Measurements from ENCODE around the gene APOBEC3A.

APOBEC3A gene

DNA sequence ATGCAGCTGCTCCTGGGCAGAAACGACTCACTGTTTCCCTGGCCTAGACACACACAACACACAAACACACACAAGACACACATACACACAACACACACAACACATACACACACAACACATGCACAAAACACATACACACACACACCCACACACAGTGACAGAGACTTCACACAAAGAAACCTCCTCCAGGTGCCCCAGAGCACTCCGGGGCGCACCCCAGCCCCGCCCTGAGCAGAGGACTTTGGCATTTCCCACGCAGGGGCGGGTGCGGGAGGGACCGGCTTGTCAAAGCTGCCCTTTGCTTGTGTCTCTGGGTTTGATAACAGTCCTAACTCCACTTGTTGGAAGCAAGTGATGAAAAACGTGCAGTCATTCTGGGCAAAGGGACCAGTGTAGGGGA is 6.5 kb downstream of the APOBEC3A start:
- Histone ChIP-seq H3K9ac (ENCODE audit: low read length) (no peak overlapping the region), H3K9me3 (ENCODE audit: low read length) (no peaks in the 10 kb centered on the region), H3K9me2 (ENCODE audit: low read depth, low read length) (no peaks in the 10 kb centered on the region), H3F3A (ENCODE audit: insufficient read depth, low read length) (no peaks in the 10 kb centered on the region), H2AFZ (ENCODE audit: low read length) (no peak overlapping the region), H3K4me3 (ENCODE audit: low read depth, low read length, poor library complexity, severe bottlenecking) (no peak overlapping the region), H3K79me2 (ENCODE audit: insufficient read depth, low read length) (no peaks in the 10 kb centered on the region), H3K27me3 (ENCODE audit: insufficient read depth, low read length) (no peaks in the 10 kb centered on the region; the same call in 1 of the 2 replicates), H3K4me1 (ENCODE audit: insufficient read depth, low read length, severe bottlenecking) (no peaks in the 10 kb centered on the region), H3K36me3 (ENCODE audit: insufficient read depth, low read length) (no peaks in the 10 kb centered on the region), H3K4me2 (ENCODE audit: low read length) (no peak overlapping the region), H3K27ac (ENCODE audit: low read depth, low read length, poor library complexity, severe bottlenecking) (no peak overlapping the region), H4K20me1 (ENCODE audit: insufficient read depth, low read length) (no peaks in the 10 kb centered on the region)
- TF ChIP-seq, protein P1, sequence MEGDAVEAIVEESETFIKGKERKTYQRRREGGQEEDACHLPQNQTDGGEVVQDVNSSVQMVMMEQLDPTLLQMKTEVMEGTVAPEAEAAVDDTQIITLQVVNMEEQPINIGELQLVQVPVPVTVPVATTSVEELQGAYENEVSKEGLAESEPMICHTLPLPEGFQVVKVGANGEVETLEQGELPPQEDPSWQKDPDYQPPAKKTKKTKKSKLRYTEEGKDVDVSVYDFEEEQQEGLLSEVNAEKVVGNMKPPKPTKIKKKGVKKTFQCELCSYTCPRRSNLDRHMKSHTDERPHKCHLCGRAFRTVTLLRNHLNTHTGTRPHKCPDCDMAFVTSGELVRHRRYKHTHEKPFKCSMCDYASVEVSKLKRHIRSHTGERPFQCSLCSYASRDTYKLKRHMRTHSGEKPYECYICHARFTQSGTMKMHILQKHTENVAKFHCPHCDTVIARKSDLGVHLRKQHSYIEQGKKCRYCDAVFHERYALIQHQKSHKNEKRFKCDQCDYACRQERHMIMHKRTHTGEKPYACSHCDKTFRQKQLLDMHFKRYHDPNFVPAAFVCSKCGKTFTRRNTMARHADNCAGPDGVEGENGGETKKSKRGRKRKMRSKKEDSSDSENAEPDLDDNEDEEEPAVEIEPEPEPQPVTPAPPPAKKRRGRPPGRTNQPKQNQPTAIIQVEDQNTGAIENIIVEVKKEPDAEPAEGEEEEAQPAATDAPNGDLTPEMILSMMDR (IDR thresholded peaks at IDR 0.05; ENCODE audit: low read length): no peak
- TF ChIP-seq EZH2 (IDR thresholded peaks at IDR 0.05; ENCODE audit: borderline replicate concordance, low read length): no peak

DNA sequence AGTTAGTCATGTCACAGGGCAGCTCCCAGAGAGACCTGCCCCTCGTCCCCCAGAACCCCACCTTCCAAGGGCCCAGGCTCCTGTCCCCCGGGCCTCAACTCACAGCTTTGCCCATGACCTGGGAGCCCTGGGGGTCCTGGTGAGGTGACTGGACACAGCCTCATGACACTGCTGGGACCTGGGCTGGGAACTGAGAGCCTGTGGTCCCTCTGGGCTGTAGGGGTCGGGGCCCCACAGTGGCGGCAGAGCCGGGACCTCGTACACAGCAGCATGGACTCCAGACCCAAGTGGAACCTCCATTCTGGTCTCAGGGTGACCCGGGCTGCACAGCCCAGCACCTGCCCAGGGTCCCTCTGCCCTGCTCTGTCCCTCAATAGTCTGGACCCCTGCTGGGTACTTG is 6.9 kb downstream of the APOBEC3A start:
- H3K9ac ChIP-seq (ENCODE audit: low read length): no peak overlapping the region
- no peaks in the 10 kb centered on the region for H3K9me2 ChIP-seq (ENCODE audit: low read depth, low read length)
- no peaks in the 10 kb centered on the region for H3F3A ChIP-seq (ENCODE audit: insufficient read depth, low read length)
- H3K4me3 ChIP-seq (ENCODE audit: low read depth, low read length, poor library complexity, severe bottlenecking): no peak overlapping the region
- no peaks in the 10 kb centered on the region for H3K4me1 ChIP-seq (ENCODE audit: insufficient read depth, low read length, severe bottlenecking)
- H3K36me3 ChIP-seq (ENCODE audit: insufficient read depth, low read length): no peaks in the 10 kb centered on the region
- H3K4me2 ChIP-seq (ENCODE audit: low read length): no peak overlapping the region
- H3K27ac ChIP-seq (ENCODE audit: low read depth, low read length, poor library complexity, severe bottlenecking): no peak overlapping the region
- no peak overlapping the region for H2AFZ ChIP-seq (ENCODE audit: low read length)
- H3K27me3 ChIP-seq (ENCODE audit: insufficient read depth, low read length): no peaks in the 10 kb centered on the region; the same call in 1 of the 2 replicates
- H3K79me2 ChIP-seq (ENCODE audit: insufficient read depth, low read length): no peaks in the 10 kb centered on the region
- no peak for TF ChIP-seq EZH2 (IDR thresholded peaks at IDR 0.05; ENCODE audit: borderline replicate concordance, low read length)
- TF ChIP-seq, protein P1 (IDR thresholded peaks at IDR 0.05; ENCODE audit: low read length): no peak
- H4K20me1 ChIP-seq (ENCODE audit: insufficient read depth, low read length): no peaks in the 10 kb centered on the region
- H3K9me3 ChIP-seq (ENCODE audit: low read length): no peaks in the 10 kb centered on the region

GRCh38 chr22:38964989-38965388 is 7.6 kb downstream of the APOBEC3A start:
- Histone ChIP-seq H3K4me3 (ENCODE audit: low read depth, low read length, poor library complexity, severe bottlenecking) (no peak overlapping the region), H2AFZ (ENCODE audit: low read length) (no peak overlapping the region), H3F3A (ENCODE audit: insufficient read depth, low read length) (no peaks in the 10 kb centered on the region), H3K36me3 (ENCODE audit: insufficient read depth, low read length) (no peaks in the 10 kb centered on the region), H3K4me1 (ENCODE audit: insufficient read depth, low read length, severe bottlenecking) (no peaks in the 10 kb centered on the region), H3K9ac (ENCODE audit: low read length) (no peak overlapping the region), H3K4me2 (ENCODE audit: low read length) (no peak overlapping the region), H3K79me2 (ENCODE audit: insufficient read depth, low read length) (no peaks in the 10 kb centered on the region), H4K20me1 (ENCODE audit: insufficient read depth, low read length) (no peaks in the 10 kb centered on the region), H3K27ac (ENCODE audit: low read depth, low read length, poor library complexity, severe bottlenecking) (no peak overlapping the region), H3K27me3 (ENCODE audit: insufficient read depth, low read length) (no peaks in the 10 kb centered on the region; the same call in 1 of the 2 replicates), H3K9me2 (ENCODE audit: low read depth, low read length) (no peaks in the 10 kb centered on the region), H3K9me3 (ENCODE audit: low read length) (no peaks in the 10 kb centered on the region)
- no peak for TF ChIP-seq EZH2 (IDR thresholded peaks at IDR 0.05; ENCODE audit: borderline replicate concordance, low read length)
- TF ChIP-seq, protein P1 (IDR thresholded peaks at IDR 0.05; ENCODE audit: low read length): no peak

Measured in OCI-LY1 (cell line).